Measurements from ENCODE around the gene BCAS1. TPM values are rescaled to one million over a fixed set of nuclear protein-coding genes. Genes with fewer than 3 reads are reported as not detected.
A peak's percentile ranks its signal among the peaks of the same experiment; 100 is the strongest.

Gene BCAS1
- total RNA-seq, 1 experiment from 2014 or later = 0.17 TPM

DNA sequence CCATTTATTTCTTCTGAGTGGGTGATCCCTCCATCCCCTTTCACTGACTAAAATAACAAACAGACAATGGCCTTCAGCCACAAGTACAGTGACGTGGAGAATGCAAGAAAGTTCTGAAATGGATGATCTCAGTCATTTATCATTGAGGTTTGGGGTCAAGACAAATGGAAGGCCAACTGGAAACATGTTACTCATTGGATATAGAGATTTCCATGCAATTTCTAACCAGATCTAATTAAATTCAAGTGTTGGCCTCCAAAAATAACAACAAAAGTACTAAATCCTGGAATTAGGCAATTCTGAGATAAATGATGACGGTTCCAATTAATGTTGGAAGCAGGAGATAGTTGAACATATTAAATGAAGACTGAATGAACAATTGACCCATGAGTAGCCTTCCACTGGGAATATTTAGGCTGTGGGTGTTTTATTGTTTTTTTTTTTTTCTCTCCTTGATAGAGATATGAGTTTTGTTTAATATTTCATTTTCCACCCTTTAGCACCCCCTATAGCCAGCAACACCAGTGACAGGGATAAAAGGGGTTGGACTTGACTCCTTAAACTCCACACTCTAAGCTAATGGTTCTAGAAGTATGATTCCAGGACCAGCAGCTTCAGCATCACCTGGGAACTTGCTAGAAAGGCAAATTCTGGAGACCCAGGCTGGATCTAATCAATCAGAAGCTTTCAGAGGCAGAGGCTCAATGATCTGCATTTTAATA, 112.8 kb downstream of the BCAS1 start:
- Histone ChIP-seq H3K9me3 (ENCODE audit: control insufficient read depth in 1 of 2, insufficient read depth in 1 of 2, low read depth in 1 of 2, low read length in 2 of 2) (no peaks in the 10 kb centered on the region), H3K9me2 (ENCODE audit: insufficient read depth) (no peaks in the 10 kb centered on the region), H4K20me1 (ENCODE audit: insufficient read depth) (no peaks in the 10 kb centered on the region), H3K9ac (ENCODE audit: low read length) (no peak overlapping the region), H3K27ac (ENCODE audit: low read depth, low read length) (no peak overlapping the region), H2AFZ (ENCODE audit: low read depth, low read length, poor library complexity, severe bottlenecking) (no peak overlapping the region), H3K79me2 (ENCODE audit: insufficient read depth, low read length) (no peaks in the 10 kb centered on the region), H3K36me3 (ENCODE audit: control insufficient read depth in 1 of 2, insufficient read depth in 2 of 2, low read length in 2 of 2) (no peaks in the 10 kb centered on the region), H3K4me2 (ENCODE audit: low read length) (no peak overlapping the region), H3K27me3 (ENCODE audit: insufficient read depth, low read length) (peaks cover 4% of the 10 kb centered on the region; the same call in 1 of the 2 replicates), H3K4me1 (ENCODE audit: control insufficient read depth in 1 of 2, insufficient read depth in 2 of 2, low read length in 2 of 2) (no peaks in the 10 kb centered on the region), H3K4me3 (replicated peaks in 1 of 2; ENCODE audit: low read depth in 1 of 2, low read length in 2 of 2) (no peak overlapping the region)
- RAD21 ChIA-PET (ENCODE audit: low non-redundant PET in 1 of 2, low total read pairs in 2 of 2, uncharacterized antibody in 2 of 2, unreplicated experiment in 2 of 2) = no interaction called here
- ATAC-seq (peak; percentile 80), DNase-seq (ENCODE audit: low read depth, low spot score) (no peak)
- CTCF ChIA-PET = interaction anchor here (0.6 kb wide), 1 partner anchor 112 kb away, joined by 3 read pairs; no protein-coding TSS in a partner anchor
- TF ChIP-seq, protein P1, sequence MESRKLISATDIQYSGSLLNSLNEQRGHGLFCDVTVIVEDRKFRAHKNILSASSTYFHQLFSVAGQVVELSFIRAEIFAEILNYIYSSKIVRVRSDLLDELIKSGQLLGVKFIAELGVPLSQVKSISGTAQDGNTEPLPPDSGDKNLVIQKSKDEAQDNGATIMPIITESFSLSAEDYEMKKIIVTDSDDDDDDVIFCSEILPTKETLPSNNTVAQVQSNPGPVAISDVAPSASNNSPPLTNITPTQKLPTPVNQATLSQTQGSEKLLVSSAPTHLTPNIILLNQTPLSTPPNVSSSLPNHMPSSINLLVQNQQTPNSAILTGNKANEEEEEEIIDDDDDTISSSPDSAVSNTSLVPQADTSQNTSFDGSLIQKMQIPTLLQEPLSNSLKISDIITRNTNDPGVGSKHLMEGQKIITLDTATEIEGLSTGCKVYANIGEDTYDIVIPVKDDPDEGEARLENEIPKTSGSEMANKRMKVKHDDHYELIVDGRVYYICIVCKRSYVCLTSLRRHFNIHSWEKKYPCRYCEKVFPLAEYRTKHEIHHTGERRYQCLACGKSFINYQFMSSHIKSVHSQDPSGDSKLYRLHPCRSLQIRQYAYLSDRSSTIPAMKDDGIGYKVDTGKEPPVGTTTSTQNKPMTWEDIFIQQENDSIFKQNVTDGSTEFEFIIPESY (IDR thresholded peaks at IDR 0.05; ENCODE audit: extremely low read depth, insufficient replicate concordance, low read length) = no peak
- TF ChIP-seq RAD21 (IDR thresholded peaks at IDR 0.05; ENCODE audit: low read depth) = peak; percentile 37; the same call in 1 of the 2 replicates
- TF ChIP-seq EGR1 (IDR thresholded peaks at IDR 0.05; ENCODE audit: low read depth) = no peak
- TF ChIP-seq, protein P2, sequence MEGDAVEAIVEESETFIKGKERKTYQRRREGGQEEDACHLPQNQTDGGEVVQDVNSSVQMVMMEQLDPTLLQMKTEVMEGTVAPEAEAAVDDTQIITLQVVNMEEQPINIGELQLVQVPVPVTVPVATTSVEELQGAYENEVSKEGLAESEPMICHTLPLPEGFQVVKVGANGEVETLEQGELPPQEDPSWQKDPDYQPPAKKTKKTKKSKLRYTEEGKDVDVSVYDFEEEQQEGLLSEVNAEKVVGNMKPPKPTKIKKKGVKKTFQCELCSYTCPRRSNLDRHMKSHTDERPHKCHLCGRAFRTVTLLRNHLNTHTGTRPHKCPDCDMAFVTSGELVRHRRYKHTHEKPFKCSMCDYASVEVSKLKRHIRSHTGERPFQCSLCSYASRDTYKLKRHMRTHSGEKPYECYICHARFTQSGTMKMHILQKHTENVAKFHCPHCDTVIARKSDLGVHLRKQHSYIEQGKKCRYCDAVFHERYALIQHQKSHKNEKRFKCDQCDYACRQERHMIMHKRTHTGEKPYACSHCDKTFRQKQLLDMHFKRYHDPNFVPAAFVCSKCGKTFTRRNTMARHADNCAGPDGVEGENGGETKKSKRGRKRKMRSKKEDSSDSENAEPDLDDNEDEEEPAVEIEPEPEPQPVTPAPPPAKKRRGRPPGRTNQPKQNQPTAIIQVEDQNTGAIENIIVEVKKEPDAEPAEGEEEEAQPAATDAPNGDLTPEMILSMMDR (IDR thresholded peaks at IDR 0.05 in 2 of 3, conservative IDR thresholded peaks at IDR 0.05 in 1 of 3; ENCODE audit: borderline replicate concordance in 1 of 3, insufficient read depth in 1 of 3, low read depth in 2 of 3, low read length in 2 of 3) = peak in 2 of 3 experiments; percentile 36 to 52; a peak in 4 of 6 replicates
- TF ChIP-seq CBX3 (IDR thresholded peaks at IDR 0.05; ENCODE audit: low read depth) = no peak
- no peak for TF ChIP-seq TCF7L2 (IDR thresholded peaks at IDR 0.05; ENCODE audit: borderline replicate concordance, extremely low read depth, insufficient read depth, insufficient read length)
- TF ChIP-seq ZFX (IDR thresholded peaks at IDR 0.05) = no peak
- TF ChIP-seq SRF (IDR thresholded peaks at IDR 0.05; ENCODE audit: low read depth) = no peak
- no peak for TF ChIP-seq POLR2A (IDR thresholded peaks at IDR 0.05; ENCODE audit: borderline replicate concordance, extremely low read depth, insufficient read depth, insufficient read length)
- TF ChIP-seq FOSL1 (IDR thresholded peaks at IDR 0.05; ENCODE audit: low read depth) = no peak
- no TSS peak for BruUV-seq (replicated peaks)
- POLR2A ChIA-PET = interaction anchor here (0.6 kb wide), 1 partner anchor 274 kb away, joined by 3 read pairs; no protein-coding TSS in a partner anchor
- intact Hi-C loops (cut with micrococcal nuclease) = no loop called here
